Liver (tissue), 9 donors: ENCODE results near the gene NOD1. TPM values are rescaled to one million over a fixed set of nuclear protein-coding genes. Genes with fewer than 3 reads are reported as not detected.

Experiments used
- DNase-seq: peaks from one replicate; pipeline ENCODE4 v3.0.0-alpha.2; 2017; ENCODE audit warnings: low spot score
- H3K27ac ChIP-seq, 2 donors: one replicate each; pipeline ENCODE4 v1.7.0; 2013; ENCODE audit warnings: inconsistent platforms in 2 of 2, low read length in 2 of 2, control low read depth in 1 of 2, low read depth in 1 of 2, mild to moderate bottlenecking in 1 of 2
- H3K27me3 ChIP-seq, 4 donors: one replicate each; pipeline versions ENCODE4 v1.6.1 to v1.7.0; 2013; ENCODE audit warnings: low read length in 3 of 4, inconsistent platforms in 1 of 4, mild to moderate bottlenecking in 1 of 4, moderate library complexity in 1 of 4; ENCODE audit not compliant: control insufficient read depth in 4 of 4, insufficient read depth in 4 of 4
- H3K36me3 ChIP-seq, 4 donors: one replicate each; pipeline versions ENCODE4 v1.6.1 to v1.7.0; 2013; ENCODE audit warnings: low read length in 3 of 4, mild to moderate bottlenecking in 3 of 4, low read depth in 1 of 4, moderate library complexity in 1 of 4; ENCODE audit not compliant: control insufficient read depth in 4 of 4, insufficient read depth in 3 of 4
- H3K4me1 ChIP-seq, 4 donors: one replicate each; pipeline versions ENCODE4 v1.6.1 to v1.7.0; 2013; ENCODE audit warnings: low read length in 3 of 4, mild to moderate bottlenecking in 3 of 4, moderate library complexity in 1 of 4; ENCODE audit not compliant: control insufficient read depth in 4 of 4, insufficient read depth in 4 of 4
- H3K4me3 ChIP-seq, 3 donors: one replicate each; pipeline versions ENCODE4 v1.6.1 to v1.7.0; 2013; ENCODE audit warnings: low read length in 3 of 3, control low read depth in 1 of 3, low read depth in 1 of 3, mild to moderate bottlenecking in 1 of 3
- H3K9ac ChIP-seq, 2 donors: one replicate each; pipeline ENCODE4 v1.7.0; 2013; ENCODE audit warnings: low read length in 2 of 2, mild to moderate bottlenecking in 2 of 2, moderate library complexity in 2 of 2, control low read depth in 1 of 2, low read depth in 1 of 2
- H3K9me3 ChIP-seq, 4 donors: one replicate each; pipeline versions ENCODE4 v1.6.1 to v1.7.0; 2013; ENCODE audit warnings: low read length in 3 of 4; ENCODE audit not compliant: control insufficient read depth in 4 of 4
- CTCF ChIP-seq: fragments of 150-350 bp; IDR thresholded peaks from 2 replicates; pipeline ENCODE4 v1.5.1; 2017; ENCODE audit warnings: improper control_type of control experiment, low read depth, low read length; ENCODE audit not compliant: missing input control
- EGR1 ChIP-seq, 2 donors: IDR thresholded peaks; 2 replicates each; pipeline ENCODE4 v1.6.1; 2016 to 2018; ENCODE audit warnings: antibody characterized with exemption in 2 of 2, low read depth in 2 of 2
- FOXA1 ChIP-seq: IDR thresholded peaks from 2 replicates; pipeline ENCODE4 v1.6.1; 2016; ENCODE audit warnings: antibody characterized with exemption
- FOXA2 ChIP-seq: IDR thresholded peaks from 2 replicates; pipeline ENCODE4 v1.6.1; 2016; ENCODE audit warnings: antibody characterized with exemption
- GABPA ChIP-seq, 2 donors: IDR thresholded peaks in 1 of 2; conservative IDR thresholded peaks in 1 of 2; 2 replicates each; pipeline ENCODE4 v1.6.1; 2016; ENCODE audit warnings: antibody characterized with exemption in 2 of 2, mild to moderate bottlenecking in 1 of 2, moderate library complexity in 1 of 2
- HNF4A ChIP-seq, 2 donors: conservative IDR thresholded peaks; 2 replicates each; pipeline ENCODE4 v1.6.1; 2016; ENCODE audit warnings: antibody characterized with exemption in 2 of 2, mild to moderate bottlenecking in 2 of 2
- HNF4G ChIP-seq: IDR thresholded peaks from 2 replicates; pipeline ENCODE4 v1.6.1; 2016; ENCODE audit warnings: antibody characterized with exemption
- JUND ChIP-seq, 2 donors: IDR thresholded peaks; 2 replicates each; pipeline ENCODE4 v1.6.1; 2016; ENCODE audit warnings: antibody characterized with exemption in 2 of 2
- MAX ChIP-seq: IDR thresholded peaks from 2 replicates; pipeline ENCODE4 v1.6.1; 2016; ENCODE audit warnings: antibody characterized with exemption
- NR2F2 ChIP-seq: IDR thresholded peaks from 2 replicates; pipeline ENCODE4 v1.6.1; 2016; ENCODE audit warnings: antibody characterized with exemption
- RAD21 ChIP-seq, 2 donors: IDR thresholded peaks; 2 replicates each; pipeline ENCODE4 v1.6.1; 2016; ENCODE audit warnings: antibody characterized with exemption in 2 of 2, mild to moderate bottlenecking in 2 of 2
- REST ChIP-seq: IDR thresholded peaks from 2 replicates; pipeline ENCODE4 v1.6.1; 2016; ENCODE audit warnings: antibody characterized with exemption, mild to moderate bottlenecking
- RXRA ChIP-seq, 2 donors: IDR thresholded peaks; 2 replicates each; pipeline ENCODE4 v1.6.1; 2017 to 2018; ENCODE audit warnings: antibody characterized with exemption in 2 of 2, mild to moderate bottlenecking in 1 of 2
- SP1 ChIP-seq: IDR thresholded peaks from 2 replicates; pipeline ENCODE4 v1.6.1; 2018; ENCODE audit warnings: antibody characterized with exemption, mild to moderate bottlenecking
- TAF1 ChIP-seq: conservative IDR thresholded peaks from 2 replicates; pipeline ENCODE4 v1.6.1; 2016; ENCODE audit warnings: antibody characterized with exemption, mild to moderate bottlenecking
- YY1 ChIP-seq: IDR thresholded peaks from 2 replicates; pipeline ENCODE4 v1.6.1; 2016; ENCODE audit warnings: antibody characterized with exemption, mild to moderate bottlenecking
- ZBTB33 ChIP-seq: IDR thresholded peaks from 2 replicates; pipeline ENCODE4 v1.6.1; 2016; ENCODE audit warnings: antibody characterized with exemption
- WGBS: extraction: QIAGEN DNeasy Blood & Tissue Kit; methylation state at CpG from one replicate; pipeline ENCODE4 v1.1.7; 2013; 5-methylcytosine and 5-hydroxymethylcytosine counted together
- polyA plus RNA-seq, 2 donors: library from polyadenylated mRNA; stranded (reverse) in 1 of 2; unstranded in 1 of 2; fragments of 200-250 nt in 1 of 2; fragments of >200 nt in 1 of 2; fragmentation: Nextera tagmentation in 1 of 2; extraction: Ambion mirVana in 1 of 2; gene quantifications; one replicate each; pipeline versions ENCODE4 v1.2.1 to v1.2.3, GENCODE V29; 2013 to 2015
- total RNA-seq, 2 donors: library from RNA; depleted of rRNA; stranded (reverse); fragments of >200 nt; gene quantifications; one replicate each; pipeline ENCODE4 v1.2.3, GENCODE V29; 2014
- donor health status: healthy.
- donor health status: healthy.
- donor health status: healthy.
- donor health status: healthy.
- donor health status: healthy.

The NOD1 gene
- total and polyA plus RNA-seq, 4 donors, result 1.7 to 3.5 (median 2.0) TPM

GRCh38 chr7:30511973-30512662, 33.5 kb upstream of the NOD1 start:
- no peaks in the 10 kb centered on the region for H3K36me3 ChIP-seq
- 96% methylated on average over 1 of the region's 1 CpG for WGBS

GRCh38 chr7:30511494-30511893, 32.9 kb upstream of the NOD1 start:
- H3K9ac ChIP-seq, result no peak overlapping the region
- DNase-seq, result no peak
- no peak overlapping the region for H3K27ac ChIP-seq
- no peak overlapping the region for H3K4me3 ChIP-seq
- 92% methylated on average over 2 of the region's 2 CpGs for WGBS
- H3K36me3 ChIP-seq, result no peaks in the 10 kb centered on the region
- H3K27me3 ChIP-seq, result no peaks in the 10 kb centered on the region
- peaks cover 0 to 3% (median 0%) of the 10 kb centered on the region in 4 donors for H3K4me1 ChIP-seq
- H3K9me3 ChIP-seq, result no peaks in the 10 kb centered on the region
- no peak for TF ChIP-seq RAD21 (IDR thresholded peaks at IDR 0.05)
- no peak for TF ChIP-seq ZBTB33
- TF ChIP-seq EGR1 (IDR thresholded peaks at IDR 0.05; ENCODE audit: low read depth in 2 of 2), result no peak
- TF ChIP-seq GABPA (IDR thresholded peaks at IDR 0.05 in 1 of 2, conservative IDR thresholded peaks at IDR 0.05 in 1 of 2), result no peak
- TF ChIP-seq HNF4A (conservative IDR thresholded peaks at IDR 0.05), result no peak
- no peak for TF ChIP-seq JUND (IDR thresholded peaks at IDR 0.05)
- no peak for TF ChIP-seq FOXA2
- TF ChIP-seq FOXA1, result no peak
- no peak for TF ChIP-seq CTCF
- TF ChIP-seq REST, result no peak
- TF ChIP-seq MAX, result no peak
- TF ChIP-seq YY1, result no peak
- no peak for TF ChIP-seq SP1
- TF ChIP-seq NR2F2, result no peak
- TF ChIP-seq HNF4G, result no peak

More at GRCh38 chr7:30511973-30512662, 33.5 kb upstream of the NOD1 start:
- TF ChIP-seq JUND (IDR thresholded peaks at IDR 0.05) (no peak), FOXA2 (no peak), CTCF (no peak), YY1 (no peak), HNF4G (no peak), RXRA (IDR thresholded peaks at IDR 0.05) (no peak), EGR1 (IDR thresholded peaks at IDR 0.05; ENCODE audit: low read depth in 2 of 2) (no peak), TAF1 (no peak), HNF4A (conservative IDR thresholded peaks at IDR 0.05) (no peak), SP1 (no peak), MAX (no peak), RAD21 (IDR thresholded peaks at IDR 0.05) (no peak), FOXA1 (no peak), GABPA (IDR thresholded peaks at IDR 0.05 in 1 of 2, conservative IDR thresholded peaks at IDR 0.05 in 1 of 2) (no peak), NR2F2 (no peak)
- H3K27me3 ChIP-seq, result no peaks in the 10 kb centered on the region
- no peak overlapping the region for H3K9ac ChIP-seq
- peaks cover 0 to 3% (median 0%) of the 10 kb centered on the region in 4 donors for H3K4me1 ChIP-seq
- DNase-seq, result no peak
- H3K9me3 ChIP-seq, result no peaks in the 10 kb centered on the region
- no peak overlapping the region for H3K27ac ChIP-seq
- no peak overlapping the region for H3K4me3 ChIP-seq
